NCI-H187 treated with DMSO at 0.1 percent for 48 hours (cell line): ENCODE data around the gene PRKG1.
"Not testable (repeated sequence)": the region's sequence is repeated elsewhere in the genome, so short reads cannot be mapped to it uniquely, and the experiment has no call there.

Source experiments
- DNase-seq: peaks from one replicate; lab custom pipeline; 2025; lab: John Stamatoyannopoulos, UW

The PRKG1 gene

DNA sequence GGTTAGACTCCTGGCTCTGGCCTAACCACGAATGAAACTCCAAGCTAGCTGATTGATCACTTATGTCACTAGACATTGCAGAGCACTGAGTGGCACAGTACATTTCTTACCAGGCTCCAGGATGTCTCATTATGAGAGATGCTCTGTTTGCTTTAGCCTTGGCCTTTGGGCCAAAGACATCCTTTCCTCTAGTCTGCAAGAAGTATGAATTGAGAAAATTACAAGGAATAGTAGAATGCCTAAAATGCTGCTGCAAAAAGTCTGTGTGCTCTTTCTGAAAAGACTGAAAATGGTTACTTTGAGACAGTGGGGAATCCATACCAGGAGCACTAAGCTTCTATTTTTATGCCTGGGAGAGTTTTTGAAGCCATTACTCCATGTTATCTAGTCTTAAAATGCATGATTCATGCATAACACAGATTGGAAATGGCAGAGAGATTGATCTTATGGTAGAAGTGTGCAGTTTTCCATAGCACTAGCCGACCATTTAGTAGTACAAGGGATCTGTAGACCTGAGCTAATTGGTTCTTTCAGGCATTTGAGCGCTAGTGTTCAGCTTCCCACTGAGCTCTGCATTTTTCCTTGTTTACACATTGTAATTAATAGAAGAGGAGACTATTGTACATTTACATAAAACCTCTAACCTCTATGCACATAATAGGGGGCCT, 303.8 kb downstream of the PRKG1 start:
- no peak for DNase-seq

GRCh38 chr10:51382181-51382580, 307.9 kb downstream of the PRKG1 start:
- DNase-seq, result no peak

DNA sequence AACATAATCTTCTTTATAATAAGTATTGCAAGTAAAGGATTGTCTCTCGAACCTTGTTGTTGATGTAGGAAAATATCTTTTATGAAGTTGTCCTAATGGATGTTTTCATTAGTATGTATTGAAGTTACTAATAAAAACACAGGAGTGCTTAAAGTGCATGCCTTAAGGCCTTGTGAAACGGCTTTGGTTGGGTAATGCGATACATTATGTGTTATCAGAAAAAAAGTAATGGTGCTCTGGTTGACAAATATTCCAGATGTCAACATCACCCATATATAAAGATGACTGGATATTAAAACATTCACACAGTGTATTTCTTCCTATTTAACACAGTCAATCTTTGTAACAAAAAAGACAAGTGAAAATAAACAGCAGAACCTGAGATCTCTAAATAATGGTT, 310.7 kb downstream of the PRKG1 start:
- no peak for DNase-seq

- DNase-seq, result no peak
Measured at GRCh38 chr10:51386248-51386885, 312.1 kb downstream of the PRKG1 start.

DNA sequence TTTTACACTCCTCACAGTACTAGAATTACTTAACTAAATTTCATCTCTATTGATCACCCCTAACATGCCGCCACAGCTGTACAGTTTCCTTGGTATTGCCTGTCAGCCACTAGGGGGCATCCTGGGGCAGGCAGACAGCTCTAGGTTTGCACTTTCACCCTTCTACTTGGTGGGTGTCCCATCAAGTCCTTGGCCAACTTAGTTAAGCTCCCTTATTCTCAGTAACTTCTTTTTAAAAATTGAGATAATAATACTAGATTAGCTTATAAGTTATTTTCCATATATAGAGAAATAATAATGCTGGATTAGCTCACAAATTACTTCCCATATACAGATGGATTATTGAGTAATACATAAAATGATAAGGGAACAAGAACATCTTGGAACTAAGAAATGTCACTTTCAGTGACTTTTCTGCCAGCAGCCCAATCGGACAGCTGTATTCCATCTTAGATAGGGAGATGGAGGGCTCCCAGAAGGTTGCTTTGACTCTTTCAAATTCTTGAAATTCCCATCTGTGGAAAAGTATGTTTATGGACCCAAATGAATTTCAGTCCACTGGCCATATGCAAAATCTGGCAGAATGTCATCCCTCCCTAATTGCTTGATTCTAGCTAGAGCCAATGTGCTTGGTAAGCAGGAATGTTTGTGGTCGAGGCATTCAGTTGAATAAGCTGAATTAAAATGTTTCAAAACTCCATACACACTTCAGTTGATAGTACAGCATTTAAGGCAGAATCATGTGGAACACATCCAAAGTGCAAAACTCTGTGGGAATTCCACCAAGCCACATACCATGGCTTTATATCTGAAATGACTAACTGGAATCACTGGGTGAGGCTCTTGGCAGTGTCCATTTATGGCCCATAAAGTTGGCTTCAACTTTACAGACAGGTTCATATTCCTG, 315.4 kb downstream of the PRKG1 start:
- DNase-seq, result no peak

DNA sequence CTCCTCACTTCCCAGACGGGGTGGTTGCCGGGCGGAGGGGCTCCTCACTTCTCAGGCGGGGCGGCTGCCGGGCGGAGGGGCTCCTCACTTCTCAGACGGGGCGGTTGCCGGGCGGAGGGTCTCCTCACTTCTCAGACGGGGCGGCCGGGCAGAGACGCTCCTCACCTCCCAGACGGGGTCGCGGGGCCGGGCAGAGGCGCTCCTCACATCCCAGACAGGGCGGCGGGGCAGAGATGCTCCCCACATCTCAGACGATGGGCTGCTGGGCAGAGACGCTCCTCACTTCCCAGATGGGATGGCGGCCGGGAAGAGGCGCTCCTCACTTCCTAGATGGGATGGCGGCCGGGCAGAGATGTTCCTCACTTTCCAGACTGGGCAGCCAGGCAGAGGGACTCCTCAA, 318.7 kb downstream of the PRKG1 start:
- not testable (repeated sequence) for DNase-seq

DNA sequence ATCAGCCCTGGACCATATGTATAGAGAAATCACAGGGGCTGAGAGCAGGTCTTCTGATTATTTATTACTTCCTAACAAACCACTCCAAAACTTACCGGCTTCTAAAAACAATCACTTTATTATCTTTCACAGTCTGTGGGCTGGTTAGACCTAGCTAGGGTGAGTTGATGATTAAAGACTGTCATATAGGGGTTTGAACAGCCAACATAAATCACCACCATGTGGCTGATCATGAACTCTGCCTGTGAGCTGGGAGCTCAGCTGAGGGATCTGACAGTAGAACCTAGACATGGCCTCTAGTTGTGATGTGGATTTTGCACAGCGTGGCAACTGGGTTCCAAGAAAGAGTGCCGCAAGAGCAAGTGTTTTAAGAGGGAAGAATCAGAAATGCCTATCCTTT, 319.8 kb downstream of the PRKG1 start:
- no peak for DNase-seq

- DNase-seq, result no peak
Measured at GRCh38 chr10:51397244-51397643, 323.0 kb downstream of the PRKG1 start.

- no peak for DNase-seq
Measured at GRCh38 chr10:51397695-51398094, 323.4 kb downstream of the PRKG1 start.

GRCh38 chr10:51399840-51400239, 325.6 kb downstream of the PRKG1 start:
- no peak for DNase-seq

DNA sequence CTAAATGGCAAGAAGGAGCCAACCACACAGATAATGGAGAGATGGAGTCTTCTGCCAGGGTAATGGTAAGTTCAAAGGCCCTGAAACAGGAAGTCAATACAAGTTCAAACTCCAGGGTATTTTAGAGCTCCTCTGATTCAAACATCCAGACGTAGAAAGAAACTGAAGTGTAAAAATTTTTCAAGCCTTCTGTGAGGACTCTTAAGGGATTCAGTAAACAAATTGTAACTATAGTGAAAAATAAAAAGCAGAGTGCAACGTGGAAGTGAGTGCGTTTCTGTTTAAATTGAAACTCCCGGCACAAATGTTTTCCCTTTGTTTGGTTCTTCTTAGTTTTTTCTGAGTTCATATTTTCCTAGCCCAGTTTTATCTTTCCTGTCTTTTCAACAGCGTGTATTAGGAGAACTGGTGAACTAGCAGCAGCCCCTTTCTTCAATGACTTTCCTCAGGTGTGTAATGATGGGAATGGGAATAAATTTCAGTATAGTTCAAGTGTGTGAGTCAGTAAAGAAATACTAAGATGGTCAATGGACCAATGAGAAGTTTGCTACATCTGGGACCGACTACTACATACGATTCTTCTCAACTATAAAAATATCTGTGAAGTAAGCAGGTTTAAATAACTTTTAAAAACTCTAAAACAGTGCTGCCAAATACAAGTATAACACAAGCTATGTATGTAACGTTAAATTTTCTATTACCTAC, 326.3 kb downstream of the PRKG1 start:
- DNase-seq, result no peak

DNA sequence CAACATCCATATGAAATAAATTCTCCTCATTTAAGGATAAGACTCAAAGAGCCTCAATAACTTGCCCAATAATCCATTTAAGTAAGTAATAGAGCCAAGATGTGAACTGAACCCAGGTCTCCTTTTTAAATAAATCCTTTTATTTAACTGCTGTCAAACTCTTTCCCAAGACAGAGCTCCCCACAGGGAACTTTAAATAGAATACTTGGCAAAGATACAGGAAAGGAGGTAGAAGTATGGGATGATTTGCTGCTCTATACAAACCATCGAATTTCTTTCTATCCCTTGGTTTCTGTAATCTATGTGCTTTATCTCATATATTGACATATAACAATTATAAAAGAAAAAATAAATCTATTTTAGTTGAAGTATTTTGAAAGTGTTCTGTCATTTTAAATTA, 329.2 kb downstream of the PRKG1 start:
- no peak for DNase-seq

DNA sequence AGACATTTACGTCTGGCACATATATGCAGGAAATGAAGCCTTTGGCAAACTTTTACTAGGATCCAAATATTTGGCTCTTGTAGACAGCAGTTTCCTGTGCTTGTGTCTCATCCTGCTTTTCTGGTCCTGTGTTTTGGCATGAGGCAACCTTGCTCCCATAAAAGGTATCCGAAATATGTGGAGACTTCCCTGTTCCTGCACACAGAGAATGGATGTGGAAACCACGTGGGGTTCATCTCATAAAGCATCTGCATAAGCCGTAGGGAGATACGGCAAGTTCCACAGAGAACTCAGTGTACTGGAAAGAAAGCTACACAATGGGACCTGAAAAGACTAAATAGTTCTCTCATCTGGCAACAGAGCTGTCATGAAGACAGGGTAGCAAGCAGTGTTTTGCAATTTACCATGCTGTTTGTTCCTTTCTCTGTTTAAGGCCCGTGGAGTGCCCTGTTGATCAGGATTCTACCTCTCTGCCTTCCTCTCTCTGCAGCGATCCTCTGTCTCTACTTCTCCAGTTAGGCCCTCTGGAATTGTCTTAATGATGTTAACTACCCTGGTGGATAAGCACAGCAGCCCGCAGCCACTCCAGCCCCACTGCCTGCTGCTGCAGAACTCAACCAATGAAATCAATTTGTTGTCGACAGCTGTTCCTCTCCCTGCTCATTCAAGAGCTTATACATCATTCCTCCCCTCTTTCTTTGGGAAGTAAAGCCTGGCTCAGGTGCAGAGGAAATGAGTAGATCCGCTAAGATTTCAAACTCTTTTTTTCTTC, 331.5 kb downstream of the PRKG1 start:
- no peak for DNase-seq

- DNase-seq, result no peak
Measured at GRCh38 chr10:51406581-51406980, 332.3 kb downstream of the PRKG1 start.

- DNase-seq, result no peak
Measured at GRCh38 chr10:51416494-51416893, 342.2 kb downstream of the PRKG1 start.

- no peak for DNase-seq
Measured at GRCh38 chr10:51419196-51420093, 345.2 kb downstream of the PRKG1 start.

GRCh38 chr10:51421853-51422252, 347.6 kb downstream of the PRKG1 start:
- no peak for DNase-seq

- no peak for DNase-seq
Measured at GRCh38 chr10:51422311-51423120, 348.2 kb downstream of the PRKG1 start.

- DNase-seq, result no peak
Measured at GRCh38 chr10:51423121-51423452, 348.8 kb downstream of the PRKG1 start.

- DNase-seq, result no peak
Measured at GRCh38 chr10:51425431-51425830, 351.1 kb downstream of the PRKG1 start.
